Left lobe of liver (tissue), 2 donors: Measurements from ENCODE around the gene CCDC121. TPM values are rescaled to one million over a fixed set of nuclear protein-coding genes. Genes with fewer than 3 reads are reported as not detected.

Experiments used
- ATAC-seq: fragments of 200-7000 bp; cut with Tn5 transposase; one replicate; pipeline ENCODE4 v1.9.1; 2020; ENCODE audit warnings: mild to moderate bottlenecking, moderate library complexity
- DNase-seq: peaks from one replicate; pipeline ENCODE4 v3.0.0-alpha.2; 2020; ENCODE audit warnings: low spot score
- total RNA-seq: library from RNA; stranded (reverse); gene quantifications from one replicate; pipeline ENCODE4 v1.2.1, GENCODE V29; 2021
- donor health status: DM: no; HTN: no; CAD: no; lungs with moderate emphysema.
- donor health status: DM: no; HTN: yes; CAD: no.

CCDC121 gene
- total RNA-seq, 1 donor from 2014 or later = 1.2 TPM

GRCh38 chr2:27582695-27583389, 46.0 kb downstream of the CCDC121 start, which contains the start of gene ZNF512:
TSS of gene ZNF512 (plus strand) at chr2:27583042. CDS start at chr2:27583113, 71 bp downstream.
- peak; percentile 94 for ATAC-seq
- peak; percentile 84 for DNase-seq

GRCh38 chr2:27582129-27582694, 46.6 kb downstream of the CCDC121 start:
- no peak for DNase-seq
- no peak for ATAC-seq

- ATAC-seq = no peak
- DNase-seq = no peak
Measured at GRCh38 chr2:27581417-27582128, 47.2 kb downstream of the CCDC121 start.

Other genes with a start within 250 kb of the CCDC121 start
- gene ZNF513, start 248.3 kb downstream of the CCDC121 start, total RNA-seq = 10.5 TPM
- gene PPM1G, start 219.4 kb downstream of the CCDC121 start, total RNA-seq = 23.3 TPM
- 37.2 TPM for gene NRBP1, start 200.4 kb downstream of the CCDC121 start, total RNA-seq
- gene KRTCAP3, start 186.6 kb downstream of the CCDC121 start, total RNA-seq = 7.1 TPM
- gene IFT172, start 139.3 kb downstream of the CCDC121 start, total RNA-seq = 7.4 TPM
- gene FNDC4, start 133.8 kb downstream of the CCDC121 start, total RNA-seq = 61.2 TPM
- 142 TPM for gene GCKR, start 132.2 kb downstream of the CCDC121 start, total RNA-seq
- gene ZNF512, start 46.0 kb downstream of the CCDC121 start, total RNA-seq = 6.7 TPM
- gene GPN1, start within 50 bp of the CCDC121 start, total RNA-seq = 8.6 TPM
- gene SUPT7L, start 34.6 kb upstream of the CCDC121 start, total RNA-seq = 12.2 TPM
- gene SLC4A1AP, start 34.9 kb upstream of the CCDC121 start, total RNA-seq = 7.6 TPM
- gene MRPL33, start 142.7 kb upstream of the CCDC121 start, total RNA-seq = 21.3 TPM